ENCODE results near the gene TNP2. TPM values are rescaled to one million over a fixed set of nuclear protein-coding genes. Genes with fewer than 3 reads are reported as not detected.
"Not testable (repeated sequence)": the region's sequence is repeated elsewhere in the genome, so short reads cannot be mapped to it uniquely, and the experiment has no call there.

Gene TNP2
- total RNA-seq, 3 donors from 2014 or later, result not detected

- H3K4me3 Mint-ChIP-seq, result no peak overlapping the region
- no peaks in the 10 kb centered on the region for H3K27me3 Mint-ChIP-seq (ENCODE audit: low read depth)
- peaks cover 61% of the 10 kb centered on the region for H3K4me1 Mint-ChIP-seq (ENCODE audit: low read depth)
- ATAC-seq (no peak), DNase-seq (no peak)
- H3K9me3 Mint-ChIP-seq, result no peaks in the 10 kb centered on the region
- no peaks in the 10 kb centered on the region for H3K36me3 Mint-ChIP-seq (ENCODE audit: insufficient read depth)
Measured at GRCh38 chr16:11235703-11235991, 33.5 kb downstream of the TNP2 start.

DNA sequence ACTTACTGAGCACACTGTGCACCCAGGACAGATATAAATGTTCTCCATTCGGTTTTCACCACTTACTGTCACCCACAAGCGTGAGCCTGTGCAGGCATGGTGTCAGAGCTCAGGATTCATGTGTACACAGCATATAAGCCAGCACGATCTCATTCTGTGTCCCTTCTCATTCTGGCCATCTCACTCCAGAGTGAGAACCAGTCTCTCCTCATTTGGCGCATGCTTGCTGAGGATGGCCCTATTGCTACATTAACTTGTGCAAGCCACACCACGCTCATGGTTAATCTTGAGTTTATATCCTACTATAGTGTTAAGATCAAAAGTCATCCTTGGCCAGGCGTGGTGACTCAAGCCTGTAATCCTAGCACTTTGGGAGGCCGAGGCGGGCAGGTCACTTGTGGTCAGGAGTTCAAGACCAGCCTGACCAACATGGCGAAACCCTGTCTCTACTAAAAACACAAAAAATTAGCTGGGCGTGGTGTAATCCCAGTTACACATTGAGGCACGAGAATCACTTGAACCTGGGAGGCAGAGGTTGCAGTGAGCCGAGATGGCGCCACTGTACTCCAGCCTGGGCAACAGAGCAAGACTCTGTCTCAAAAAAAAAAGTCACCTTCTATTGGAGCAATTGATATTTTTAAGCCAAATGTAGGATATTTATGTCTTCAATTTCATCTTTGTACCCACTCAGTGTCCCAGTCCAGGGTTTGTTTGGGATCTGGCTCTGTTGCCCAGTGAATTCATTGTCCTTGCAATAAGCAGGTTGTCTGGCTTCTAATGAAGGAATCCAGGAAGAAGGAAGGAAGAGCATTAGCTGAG lies 34.0 kb downstream of the TNP2 start:
- ATAC-seq, result no peak
- Mint-ChIP-seq H3K4me1 (ENCODE audit: low read depth) (peaks cover 56% of the 10 kb centered on the region), H3K9me3 (no peaks in the 10 kb centered on the region), H3K36me3 (ENCODE audit: insufficient read depth) (no peaks in the 10 kb centered on the region), H3K27me3 (ENCODE audit: low read depth) (no peaks in the 10 kb centered on the region), H3K4me3 (peak overlapping the region; percentile 51)
- DNase-seq, result no peak

- DNase-seq (peak; percentile 72), ATAC-seq (peak; percentile 70 to 73)
- no peaks in the 10 kb centered on the region for H3K36me3 Mint-ChIP-seq (ENCODE audit: insufficient read depth)
- H3K4me3 Mint-ChIP-seq, result peak overlapping the region; percentile 53
- H3K9me3 Mint-ChIP-seq, result no peaks in the 10 kb centered on the region
- peaks cover 62% of the 10 kb centered on the region for H3K4me1 Mint-ChIP-seq (ENCODE audit: low read depth)
- H3K27me3 Mint-ChIP-seq (ENCODE audit: low read depth), result no peaks in the 10 kb centered on the region
Measured at GRCh38 chr16:11233727-11234376, 35.3 kb downstream of the TNP2 start.

- Mint-ChIP-seq H3K36me3 (ENCODE audit: insufficient read depth) (no peaks in the 10 kb centered on the region), H3K4me3 (peak overlapping the region; percentile 53), H3K27me3 (ENCODE audit: low read depth) (no peaks in the 10 kb centered on the region), H3K9me3 (no peaks in the 10 kb centered on the region), H3K4me1 (ENCODE audit: low read depth) (peaks cover 63% of the 10 kb centered on the region)
- ATAC-seq, result peak; percentile 83 to 85
- peak; percentile 89 for DNase-seq
Measured at GRCh38 chr16:11232852-11233726, 36.0 kb downstream of the TNP2 start.

- Mint-ChIP-seq H3K27me3 (ENCODE audit: low read depth) (no peaks in the 10 kb centered on the region), H3K36me3 (ENCODE audit: insufficient read depth) (no peaks in the 10 kb centered on the region), H3K4me3 (peak overlapping the region; percentile 53), H3K9me3 (no peaks in the 10 kb centered on the region), H3K4me1 (ENCODE audit: low read depth) (peaks cover 65% of the 10 kb centered on the region)
- no peak for ATAC-seq
- no peak for DNase-seq
Measured at GRCh38 chr16:11232302-11232851, 36.7 kb downstream of the TNP2 start.

- peak overlapping the region; percentile 8 for H3K4me3 Mint-ChIP-seq
- H3K4me1 Mint-ChIP-seq (ENCODE audit: low read depth), result peaks cover 68% of the 10 kb centered on the region
- H3K36me3 Mint-ChIP-seq (ENCODE audit: insufficient read depth), result no peaks in the 10 kb centered on the region
- no peaks in the 10 kb centered on the region for H3K9me3 Mint-ChIP-seq
- H3K27me3 Mint-ChIP-seq (ENCODE audit: low read depth), result no peaks in the 10 kb centered on the region
- DNase-seq (no peak), ATAC-seq (no peak)
Measured at GRCh38 chr16:11231367-11231970, 37.7 kb downstream of the TNP2 start.

DNA sequence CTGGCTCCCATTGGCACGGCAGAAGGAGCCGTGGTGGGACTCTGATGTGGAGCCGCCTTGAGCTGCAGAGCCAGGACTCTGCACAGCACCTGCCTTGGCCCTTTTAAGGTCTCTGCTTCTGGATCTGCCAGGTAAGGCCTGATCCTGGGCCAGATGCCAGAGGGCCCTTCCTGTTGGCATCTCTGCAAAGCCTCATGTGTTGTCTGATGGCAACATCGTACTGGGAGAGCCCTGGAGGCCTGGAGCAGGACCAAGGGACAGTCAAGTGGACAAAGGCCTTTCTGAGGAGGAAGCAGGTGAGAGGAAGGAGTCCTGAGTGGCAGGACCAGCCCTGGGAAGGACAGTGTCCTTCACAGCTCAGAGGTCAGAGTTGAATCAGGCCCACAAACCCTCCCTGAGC lies 39.2 kb downstream of the TNP2 start:
- ATAC-seq, result no peak
- H3K4me3 Mint-ChIP-seq, result no peak overlapping the region
- no peaks in the 10 kb centered on the region for H3K9me3 Mint-ChIP-seq
- DNase-seq, result no peak
- no peaks in the 10 kb centered on the region for H3K27me3 Mint-ChIP-seq (ENCODE audit: low read depth)
- H3K36me3 Mint-ChIP-seq (ENCODE audit: insufficient read depth), result no peaks in the 10 kb centered on the region
- H3K4me1 Mint-ChIP-seq (ENCODE audit: low read depth), result peaks cover 77% of the 10 kb centered on the region

- no peaks in the 10 kb centered on the region for H3K36me3 Mint-ChIP-seq (ENCODE audit: insufficient read depth)
- DNase-seq (no peak), ATAC-seq (no peak)
- peaks cover 79% of the 10 kb centered on the region for H3K4me1 Mint-ChIP-seq (ENCODE audit: low read depth)
- no peaks in the 10 kb centered on the region for H3K27me3 Mint-ChIP-seq (ENCODE audit: low read depth)
- no peak overlapping the region for H3K4me3 Mint-ChIP-seq
- no peaks in the 10 kb centered on the region for H3K9me3 Mint-ChIP-seq
Measured at GRCh38 chr16:11229432-11229831, 39.7 kb downstream of the TNP2 start.

- Mint-ChIP-seq H3K4me3 (peak overlapping the region; percentile 59), H3K27me3 (ENCODE audit: low read depth) (no peaks in the 10 kb centered on the region)
- ATAC-seq, result no peak
Measured at GRCh38 chr16:11225677-11226549, 43.2 kb downstream of the TNP2 start.

GRCh38 chr16:11224894-11225676 lies 44.0 kb downstream of the TNP2 start:
- H3K4me3 Mint-ChIP-seq, result peak overlapping the region; percentile 59
- H3K9me3 Mint-ChIP-seq, result no peaks in the 10 kb centered on the region
- H3K36me3 Mint-ChIP-seq (ENCODE audit: insufficient read depth), result no peaks in the 10 kb centered on the region
- ATAC-seq (peak; percentile 81 to 82), DNase-seq (peak; percentile 75)
- peaks cover 61% of the 10 kb centered on the region for H3K4me1 Mint-ChIP-seq (ENCODE audit: low read depth)
- H3K27me3 Mint-ChIP-seq (ENCODE audit: low read depth), result no peaks in the 10 kb centered on the region

More at GRCh38 chr16:11225677-11226549, 43.2 kb downstream of the TNP2 start:
- Mint-ChIP-seq H3K9me3 (no peaks in the 10 kb centered on the region), H3K36me3 (ENCODE audit: insufficient read depth) (no peaks in the 10 kb centered on the region), H3K4me1 (ENCODE audit: low read depth) (peaks cover 62% of the 10 kb centered on the region)
- no peak for DNase-seq

- peaks cover 56% of the 10 kb centered on the region for H3K4me1 Mint-ChIP-seq (ENCODE audit: low read depth)
- peak overlapping the region; percentile 70 for H3K4me3 Mint-ChIP-seq
- H3K27me3 Mint-ChIP-seq (ENCODE audit: low read depth), result no peaks in the 10 kb centered on the region
- ATAC-seq, result peak; percentile 19 to 23
- H3K36me3 Mint-ChIP-seq (ENCODE audit: insufficient read depth), result no peaks in the 10 kb centered on the region
- no peaks in the 10 kb centered on the region for H3K9me3 Mint-ChIP-seq
- DNase-seq, result peak; percentile 34
Measured at GRCh38 chr16:11224096-11224893, 44.8 kb downstream of the TNP2 start.

DNA sequence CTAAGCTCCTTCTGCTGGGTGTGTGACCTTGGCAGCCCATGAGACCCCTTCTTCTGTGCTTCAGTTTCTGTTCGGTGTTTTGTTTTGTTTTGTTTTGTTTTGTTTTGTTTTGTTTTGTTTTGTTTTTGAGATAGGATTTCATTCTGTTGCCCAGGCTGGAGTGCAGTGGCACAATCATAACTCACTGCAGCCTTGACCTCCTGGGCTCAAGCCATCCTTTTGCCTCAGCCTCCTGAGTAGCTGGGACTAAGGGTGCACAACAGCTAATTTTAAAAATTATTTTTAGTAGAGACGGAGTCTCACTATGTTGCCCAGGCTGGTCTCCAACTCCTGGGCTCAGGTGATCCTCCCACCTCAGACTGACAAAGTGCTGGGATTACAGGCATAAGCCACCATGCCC lies 48.6 kb downstream of the TNP2 start:
- peaks cover 34% of the 10 kb centered on the region for H3K4me1 Mint-ChIP-seq (ENCODE audit: low read depth)
- H3K27me3 Mint-ChIP-seq (ENCODE audit: low read depth); H3K9me3 Mint-ChIP-seq; H3K36me3 Mint-ChIP-seq (ENCODE audit: insufficient read depth); DNase-seq; H3K4me3 Mint-ChIP-seq; ATAC-seq: not testable (repeated sequence)
